ENCODE data around the gene ADAMTS18.
"Not testable (repeated sequence)": the region's sequence is repeated elsewhere in the genome, so short reads cannot be mapped to it uniquely, and the experiment has no call there.

The ADAMTS18 gene

GRCh38 chr16:77285676-77286075 is 149.2 kb downstream of the ADAMTS18 start:
- DNase-seq (ENCODE audit: low spot score): no peak

DNA sequence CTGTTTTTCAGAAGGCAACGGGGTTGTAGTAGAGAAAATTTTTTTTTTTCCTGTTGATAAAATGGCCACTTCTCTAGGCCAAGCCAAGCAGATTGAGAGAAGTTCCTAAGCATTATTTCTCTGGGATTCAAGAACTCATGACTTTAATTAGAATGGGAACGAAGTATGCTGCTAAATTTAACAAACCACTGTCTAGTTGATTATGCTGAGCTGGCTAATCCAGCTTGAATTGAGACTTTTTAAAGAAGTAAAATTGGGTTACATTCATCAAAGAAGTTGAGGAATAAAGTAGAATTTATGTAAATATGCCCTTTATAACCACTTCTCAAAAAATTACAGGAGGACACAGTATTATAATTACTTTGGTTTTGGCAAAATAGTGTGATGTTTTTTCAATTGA is 152.5 kb downstream of the ADAMTS18 start:
- no peak for DNase-seq (ENCODE audit: low spot score)

GRCh38 chr16:77279316-77279715 is 155.5 kb downstream of the ADAMTS18 start:
- DNase-seq (ENCODE audit: low spot score): not testable (repeated sequence)

- DNase-seq (ENCODE audit: low spot score): no peak
Measured at GRCh38 chr16:77277571-77277970, 157.3 kb downstream of the ADAMTS18 start.

GRCh38 chr16:77277141-77277540 is 157.7 kb downstream of the ADAMTS18 start:
- DNase-seq (ENCODE audit: low spot score): no peak

DNA sequence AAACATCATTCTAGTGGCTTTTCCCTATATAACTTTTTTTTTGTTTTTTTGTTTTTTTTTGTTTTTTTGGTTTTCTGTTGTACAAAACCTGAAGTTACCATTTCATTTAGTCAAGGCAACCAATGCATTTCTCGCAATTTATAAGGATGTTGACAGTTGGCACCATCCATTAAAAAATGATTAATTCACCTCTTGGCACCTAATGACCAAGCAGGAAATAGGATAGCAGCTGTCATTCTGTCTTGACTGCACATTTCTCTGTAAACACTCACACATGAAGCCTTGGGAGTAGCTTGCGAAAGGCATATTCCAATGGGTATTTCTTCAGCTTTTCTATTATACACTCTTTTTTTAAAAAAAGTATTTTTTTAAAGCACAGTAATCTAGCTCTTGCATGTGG is 158.2 kb downstream of the ADAMTS18 start:
- no peak for DNase-seq (ENCODE audit: low spot score)

- DNase-seq (ENCODE audit: low spot score): not testable (repeated sequence)
Measured at GRCh38 chr16:77275303-77275702, 159.5 kb downstream of the ADAMTS18 start.

DNA sequence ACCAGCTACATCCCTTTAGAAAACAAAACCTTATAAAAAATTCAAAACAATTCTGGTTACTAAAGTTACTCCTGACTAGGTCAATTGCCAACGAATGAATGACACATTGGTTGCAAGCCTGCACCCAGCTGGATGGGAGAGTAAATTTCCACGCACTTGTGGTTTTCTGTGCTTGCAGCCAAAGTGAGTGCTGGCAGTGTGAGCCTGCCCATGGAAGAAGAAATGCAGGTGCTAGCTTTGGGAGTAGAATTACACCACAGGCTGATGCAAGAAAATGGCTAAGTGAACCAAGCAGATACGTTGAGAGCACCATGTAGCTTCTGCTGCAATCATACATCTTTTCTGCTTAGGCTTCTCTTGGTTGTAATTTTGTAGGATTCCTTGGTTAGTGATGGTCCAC is 161.0 kb downstream of the ADAMTS18 start:
- no peak for DNase-seq (ENCODE audit: low spot score)

- peak; percentile 16 for DNase-seq (ENCODE audit: low spot score)
Measured at GRCh38 chr16:77271532-77272426, 163.1 kb downstream of the ADAMTS18 start.

- DNase-seq (ENCODE audit: low spot score): not testable (repeated sequence)
Measured at GRCh38 chr16:77266185-77266584, 168.6 kb downstream of the ADAMTS18 start.

GRCh38 chr16:77262971-77263370 is 171.9 kb downstream of the ADAMTS18 start:
- DNase-seq (ENCODE audit: low spot score): no peak

DNA sequence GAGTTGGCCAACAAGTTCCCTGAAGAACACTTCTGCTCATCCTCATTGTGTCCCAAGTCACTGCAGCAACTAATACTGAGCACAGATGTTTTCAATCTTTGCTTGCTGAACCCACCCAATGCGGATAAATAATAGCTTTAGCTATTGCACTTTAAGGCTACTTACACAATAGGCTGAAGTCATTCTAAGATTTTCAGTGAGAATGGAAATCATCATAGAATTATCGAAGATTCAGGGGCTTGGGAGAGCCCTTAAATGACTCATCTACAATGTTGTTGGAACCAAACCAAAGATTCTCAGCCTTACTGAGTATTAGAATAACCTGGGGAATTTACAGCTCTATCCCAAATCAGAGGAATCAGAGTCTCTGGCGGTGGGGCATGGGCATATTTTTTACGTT is 184.4 kb downstream of the ADAMTS18 start:
- no peak for DNase-seq (ENCODE audit: low spot score)

GRCh38 chr16:77246150-77246549 is 188.7 kb downstream of the ADAMTS18 start:
- DNase-seq (ENCODE audit: low spot score): no peak

DNA sequence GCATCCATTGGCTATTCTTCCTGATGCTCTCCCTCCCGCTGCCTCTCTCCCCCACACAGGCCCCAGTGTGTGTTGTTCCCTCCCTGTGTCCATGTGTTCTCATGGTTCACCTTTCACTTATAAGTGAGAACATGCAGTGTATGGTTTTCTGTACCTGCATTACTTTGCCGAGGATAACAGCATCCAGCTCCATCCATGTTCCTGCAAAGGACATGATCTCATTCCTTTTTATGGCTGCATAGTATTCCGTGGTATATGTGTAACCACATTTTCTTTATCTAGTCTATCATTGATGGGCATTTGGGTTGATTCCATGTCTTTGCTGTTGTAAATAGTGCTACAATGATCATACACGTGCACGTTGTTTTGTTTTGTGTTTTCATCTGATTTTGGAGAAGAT is 192.4 kb downstream of the ADAMTS18 start:
- DNase-seq (ENCODE audit: low spot score): not testable (repeated sequence)

DNA sequence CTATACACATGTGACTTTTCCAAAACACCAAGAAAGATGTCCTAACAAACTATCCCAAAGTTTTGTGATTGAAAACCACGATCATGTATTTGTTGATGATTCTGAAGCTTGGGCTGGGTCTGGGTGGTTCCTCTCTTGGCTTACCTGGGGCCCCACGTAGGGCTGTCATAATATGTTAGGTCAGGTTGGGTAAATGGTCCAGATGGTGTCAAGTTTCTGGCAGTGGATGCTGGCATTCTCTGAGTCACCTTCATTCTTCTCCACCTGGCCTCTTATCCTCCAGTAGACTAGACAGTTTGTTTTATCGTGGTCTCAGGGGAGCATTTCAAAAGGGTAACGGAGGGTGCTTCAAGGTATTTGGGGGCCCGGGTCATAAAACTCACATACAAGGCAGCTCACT is 196.2 kb downstream of the ADAMTS18 start:
- no peak for DNase-seq (ENCODE audit: low spot score)

GRCh38 chr16:77236063-77236511 is 198.7 kb downstream of the ADAMTS18 start:
- peak; percentile 82 for DNase-seq (ENCODE audit: low spot score)

DNA sequence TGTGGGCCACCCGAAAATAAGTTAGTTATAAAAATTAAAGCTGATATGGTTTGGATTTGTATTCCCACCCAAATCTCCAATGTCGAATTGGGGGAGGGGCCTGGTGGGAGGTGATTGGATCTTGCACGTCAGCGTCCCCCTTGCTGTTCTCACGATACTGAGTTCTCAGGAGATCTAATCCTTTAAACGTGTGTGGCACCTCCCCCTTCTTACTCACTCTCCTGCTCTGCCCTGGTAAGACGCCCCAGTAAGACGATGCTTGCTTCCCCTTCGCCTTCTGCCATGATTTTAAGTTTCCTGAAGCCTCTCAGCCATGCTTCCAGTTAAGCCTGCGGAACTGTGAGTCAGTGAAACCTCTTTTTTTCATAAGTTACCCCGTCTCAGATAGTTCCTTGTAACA is 200.2 kb downstream of the ADAMTS18 start:
- DNase-seq (ENCODE audit: low spot score): no peak

DNA sequence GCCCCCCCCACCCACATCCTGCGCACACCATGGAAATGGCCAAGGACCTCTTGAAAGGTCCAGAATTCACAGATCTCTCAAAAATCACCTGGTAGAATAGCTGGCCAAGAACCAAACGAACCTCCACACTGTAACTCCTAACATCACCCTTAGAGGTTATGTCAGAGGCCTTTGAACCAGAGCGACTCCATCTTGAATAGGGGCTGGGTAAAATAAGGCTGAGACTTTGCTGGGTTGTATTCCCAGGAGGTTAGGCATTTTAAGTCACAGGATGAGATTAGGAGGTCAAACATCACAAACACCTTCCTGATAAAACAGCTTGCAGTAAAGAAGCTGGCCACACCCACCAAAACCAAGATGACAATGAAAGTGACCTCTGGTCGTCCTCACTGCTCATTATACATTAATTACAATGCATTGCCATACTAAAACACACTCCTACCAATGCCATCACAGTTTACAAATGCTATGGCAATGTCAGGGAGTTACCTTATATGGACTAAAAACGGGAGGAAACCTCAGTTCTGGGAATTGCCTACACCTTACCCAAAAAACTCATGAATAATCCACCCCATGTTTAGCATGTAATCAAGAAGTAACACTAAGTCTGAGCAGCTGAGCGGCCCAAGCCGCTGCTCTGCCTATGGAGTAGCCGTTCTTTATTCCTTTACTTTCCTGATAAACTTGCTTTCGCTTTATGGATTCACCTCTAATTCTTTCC is 200.9 kb downstream of the ADAMTS18 start:
- DNase-seq (ENCODE audit: low spot score): no peak

All from globus pallidus (tissue), 1 donor.